Right ventricle myocardium superior (tissue), 1 donor: ENCODE measurements around the gene ACP6. TPM values are rescaled to one million over a fixed set of nuclear protein-coding genes. Genes with fewer than 3 reads are reported as not detected.
"Not testable (repeated sequence)": the region's sequence is repeated elsewhere in the genome, so short reads cannot be mapped to it uniquely, and the experiment has no call there.

ENCODE experiments used
- ATAC-seq: fragments of 200-7000 bp; cut with Tn5 transposase; one replicate; pipeline ENCODE4 v1.9.1; 2020; ENCODE audit warnings: mild to moderate bottlenecking; ENCODE audit not compliant: poor library complexity
- DNase-seq: peaks from one replicate; pipeline ENCODE4 v3.0.0-alpha.2; 2020
- intact Hi-C: fragments of 100-400 bp; cut with DNase I; formaldehyde crosslinking; loops from one replicate; pipeline ENCODE4 v1.11.2; 2022
- long read RNA-seq: library from polyadenylated mRNA; unstranded; transcript quantifications from one replicate; pipeline ENCODE4 v2.0.0, GENCODE V29; 2021
- total RNA-seq: library from RNA; stranded (reverse); fragmentation: NEBNext Ultra II Directional; extraction: Animal tissue kit (Norgen Biotek cat#: 25700); gene quantifications from one replicate; pipeline ENCODE4 v1.2.1, GENCODE V29; 2021
- donor health status: DM: no; HTN: yes; CAD: no; lungs with severe emphysema.

The ACP6 gene
- total RNA-seq = 9.1 TPM
- long read RNA-seq, full-length matches to known transcripts = 9 of 14 reads
- long read RNA-seq, partial matches to known transcripts = 0 of 14 reads
- long read RNA-seq, other reads (novel, unspliced or antisense) = 5 of 14 reads

GRCh38 chr1:147670319-147671001 lies at the start of gene ACP6:
Gene ACP6, minus strand, starts transcription at chr1:147670524. Its CDS starts 476 bp downstream, at chr1:147670048.
- intact Hi-C loops = no loop called here
- peak; percentile 99 for ATAC-seq
- peak; percentile 98 for DNase-seq

GRCh38 chr1:147719711-147720225 lies 49.4 kb upstream of the ACP6 start:
- peak; percentile 36 for ATAC-seq
- DNase-seq = no peak
- intact Hi-C loops = no loop called here

- intact Hi-C loops = no loop called here
- DNase-seq = no peak
- ATAC-seq = no peak
Observed at GRCh38 chr1:147719029-147719698, 48.8 kb upstream of the ACP6 start.

GRCh38 chr1:147717706-147718097 lies 47.4 kb upstream of the ACP6 start:
- intact Hi-C loops = no loop called here
- no peak for DNase-seq
- ATAC-seq = peak; percentile 49

- intact Hi-C loops = no loop called here
- ATAC-seq (peak; percentile 9), DNase-seq (no peak)
Observed at GRCh38 chr1:147717051-147717705, 46.9 kb upstream of the ACP6 start.

GRCh38 chr1:147712605-147713004 lies 42.3 kb upstream of the ACP6 start:
- DNase-seq = no peak
- intact Hi-C loops = no loop called here
- ATAC-seq = no peak

GRCh38 chr1:147700042-147701006 lies 30.0 kb upstream of the ACP6 start:
- DNase-seq (peak; percentile 49), ATAC-seq (peak; percentile 87)
- intact Hi-C loops = loop anchor here (10.0 kb wide), 1 partner anchor 206 kb away; no protein-coding TSS in a partner anchor

GRCh38 chr1:147699686-147700041 lies 29.3 kb upstream of the ACP6 start:
- no peak for DNase-seq
- intact Hi-C loops = loop anchor here (10.0 kb wide), 1 partner anchor 205 kb away; no protein-coding TSS in a partner anchor
- ATAC-seq = no peak

- ATAC-seq = no peak
- intact Hi-C loops = no loop called here
- no peak for DNase-seq
Observed at GRCh38 chr1:147683163-147683763, 12.9 kb upstream of the ACP6 start.

- ATAC-seq, intact Hi-C loops, DNase-seq: not testable (repeated sequence)
Observed at GRCh38 chr1:147680608-147681235, 10.4 kb upstream of the ACP6 start.

GRCh38 chr1:147677681-147678080 lies 7.4 kb upstream of the ACP6 start:
- DNase-seq, intact Hi-C loops, ATAC-seq: not testable (repeated sequence)

GRCh38 chr1:147676311-147677085 lies 6.2 kb upstream of the ACP6 start:
- ATAC-seq = no peak
- intact Hi-C loops = no loop called here
- no peak for DNase-seq

- ATAC-seq (no peak), DNase-seq (no peak)
- intact Hi-C loops = no loop called here
Observed at GRCh38 chr1:147673816-147674215, 3.5 kb upstream of the ACP6 start.

GRCh38 chr1:147673406-147673805 lies 3.1 kb upstream of the ACP6 start:
- ATAC-seq (no peak), DNase-seq (no peak)
- intact Hi-C loops = no loop called here

- DNase-seq (peak; percentile 56), ATAC-seq (peak; percentile 60)
- intact Hi-C loops = no loop called here
Observed at GRCh38 chr1:147669469-147670318, 630 bp downstream of the ACP6 start.

- intact Hi-C loops = no loop called here
- DNase-seq (no peak), ATAC-seq (no peak)
Observed at GRCh38 chr1:147665521-147665920, 4.8 kb downstream of the ACP6 start.
